Measurements from ENCODE around the gene KCTD5. TPM values are rescaled to one million over a fixed set of nuclear protein-coding genes. Genes with fewer than 3 reads are reported as not detected.

KCTD5 gene
- total RNA-seq, 1 experiment from 2014 or later: 42.1 TPM

DNA sequence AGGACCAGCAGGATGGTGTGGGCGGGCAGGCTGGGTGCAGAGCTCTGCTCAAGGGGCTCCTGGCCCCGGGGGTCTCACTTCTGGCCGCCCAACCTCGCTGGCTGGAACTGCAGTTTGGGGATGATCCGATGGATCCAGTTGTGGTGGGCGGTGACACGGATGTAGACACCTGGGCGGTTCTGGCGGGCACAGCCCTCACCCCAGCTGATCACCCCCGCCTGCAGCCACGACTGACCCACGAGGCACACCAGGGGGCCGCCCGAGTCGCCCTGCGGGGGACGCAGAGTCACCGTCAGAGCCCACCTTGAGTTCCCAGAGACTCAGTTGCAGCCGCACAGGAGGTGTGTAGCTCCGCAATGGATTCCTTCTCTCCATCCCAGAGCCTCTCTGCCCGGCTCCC, 30.2 kb downstream of the KCTD5 start:
- H4K20me1 ChIP-seq (ENCODE audit: insufficient read depth): no peaks in the 10 kb centered on the region
- CTCF ChIA-PET: no interaction called here
- no TSS peak for BruUV-seq (replicated peaks)
- no peak for ATAC-seq
- H3K9me2 ChIP-seq (ENCODE audit: insufficient read depth): no peaks in the 10 kb centered on the region
- no peak overlapping the region for H2AFZ ChIP-seq (ENCODE audit: low read depth, low read length, poor library complexity, severe bottlenecking)
- no peaks in the 10 kb centered on the region for H3K9me3 ChIP-seq (ENCODE audit: control insufficient read depth in 1 of 2, insufficient read depth in 1 of 2, low read depth in 1 of 2, low read length in 2 of 2)
- intact Hi-C loops (cut with micrococcal nuclease): no loop called here
- no peaks in the 10 kb centered on the region for H3K27me3 ChIP-seq (ENCODE audit: insufficient read depth, low read length)
- no peaks in the 10 kb centered on the region for H3K79me2 ChIP-seq (ENCODE audit: insufficient read depth, low read length)
- no peak for DNase-seq (ENCODE audit: low read depth, low spot score)
- no peak overlapping the region for H3K4me3 ChIP-seq (replicated peaks in 1 of 2; ENCODE audit: low read depth in 1 of 2, low read length in 2 of 2)
- H3K9ac ChIP-seq (ENCODE audit: low read length): no peak overlapping the region
- RAD21 ChIA-PET (ENCODE audit: low non-redundant PET in 1 of 2, low total read pairs in 2 of 2, uncharacterized antibody in 2 of 2, unreplicated experiment in 2 of 2): no interaction called here
- TF ChIP-seq POLR2A (IDR thresholded peaks at IDR 0.05; ENCODE audit: borderline replicate concordance, extremely low read depth, insufficient read depth, insufficient read length) (no peak), SP1 (IDR thresholded peaks at IDR 0.05; ENCODE audit: low read depth) (no peak), EZH2phosphoT487 (IDR thresholded peaks at IDR 0.05; ENCODE audit: borderline replicate concordance) (no peak), JUND (IDR thresholded peaks at IDR 0.05) (no peak), YY1 (IDR thresholded peaks at IDR 0.05; ENCODE audit: extremely low read depth, insufficient replicate concordance, low read depth, low read length) (no peak), CBX3 (IDR thresholded peaks at IDR 0.05; ENCODE audit: low read depth) (no peak), EZH2 (IDR thresholded peaks at IDR 0.05) (no peak), SRF (IDR thresholded peaks at IDR 0.05; ENCODE audit: low read depth) (no peak), RAD21 (IDR thresholded peaks at IDR 0.05; ENCODE audit: low read depth) (no peak), EGR1 (IDR thresholded peaks at IDR 0.05; ENCODE audit: low read depth) (no peak), ELF1 (IDR thresholded peaks at IDR 0.05; ENCODE audit: borderline replicate concordance, low read depth) (no peak), TCF7L2 (IDR thresholded peaks at IDR 0.05; ENCODE audit: borderline replicate concordance, extremely low read depth, insufficient read depth, insufficient read length) (no peak), ZNF274 (IDR thresholded peaks at IDR 0.05; ENCODE audit: low read depth, low read length) (no peak), SIN3A (IDR thresholded peaks at IDR 0.05; ENCODE audit: low read depth) (no peak)
- TF ChIP-seq, protein P1, sequence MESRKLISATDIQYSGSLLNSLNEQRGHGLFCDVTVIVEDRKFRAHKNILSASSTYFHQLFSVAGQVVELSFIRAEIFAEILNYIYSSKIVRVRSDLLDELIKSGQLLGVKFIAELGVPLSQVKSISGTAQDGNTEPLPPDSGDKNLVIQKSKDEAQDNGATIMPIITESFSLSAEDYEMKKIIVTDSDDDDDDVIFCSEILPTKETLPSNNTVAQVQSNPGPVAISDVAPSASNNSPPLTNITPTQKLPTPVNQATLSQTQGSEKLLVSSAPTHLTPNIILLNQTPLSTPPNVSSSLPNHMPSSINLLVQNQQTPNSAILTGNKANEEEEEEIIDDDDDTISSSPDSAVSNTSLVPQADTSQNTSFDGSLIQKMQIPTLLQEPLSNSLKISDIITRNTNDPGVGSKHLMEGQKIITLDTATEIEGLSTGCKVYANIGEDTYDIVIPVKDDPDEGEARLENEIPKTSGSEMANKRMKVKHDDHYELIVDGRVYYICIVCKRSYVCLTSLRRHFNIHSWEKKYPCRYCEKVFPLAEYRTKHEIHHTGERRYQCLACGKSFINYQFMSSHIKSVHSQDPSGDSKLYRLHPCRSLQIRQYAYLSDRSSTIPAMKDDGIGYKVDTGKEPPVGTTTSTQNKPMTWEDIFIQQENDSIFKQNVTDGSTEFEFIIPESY (IDR thresholded peaks at IDR 0.05; ENCODE audit: extremely low read depth, insufficient replicate concordance, low read length): no peak
- TF ChIP-seq, protein P2, sequence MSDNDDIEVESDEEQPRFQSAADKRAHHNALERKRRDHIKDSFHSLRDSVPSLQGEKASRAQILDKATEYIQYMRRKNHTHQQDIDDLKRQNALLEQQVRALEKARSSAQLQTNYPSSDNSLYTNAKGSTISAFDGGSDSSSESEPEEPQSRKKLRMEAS (IDR thresholded peaks at IDR 0.05): no peak
- TF ChIP-seq, protein P3, sequence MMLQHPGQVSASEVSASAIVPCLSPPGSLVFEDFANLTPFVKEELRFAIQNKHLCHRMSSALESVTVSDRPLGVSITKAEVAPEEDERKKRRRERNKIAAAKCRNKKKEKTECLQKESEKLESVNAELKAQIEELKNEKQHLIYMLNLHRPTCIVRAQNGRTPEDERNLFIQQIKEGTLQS (IDR thresholded peaks at IDR 0.05): no peak
- TF ChIP-seq, protein P4, sequence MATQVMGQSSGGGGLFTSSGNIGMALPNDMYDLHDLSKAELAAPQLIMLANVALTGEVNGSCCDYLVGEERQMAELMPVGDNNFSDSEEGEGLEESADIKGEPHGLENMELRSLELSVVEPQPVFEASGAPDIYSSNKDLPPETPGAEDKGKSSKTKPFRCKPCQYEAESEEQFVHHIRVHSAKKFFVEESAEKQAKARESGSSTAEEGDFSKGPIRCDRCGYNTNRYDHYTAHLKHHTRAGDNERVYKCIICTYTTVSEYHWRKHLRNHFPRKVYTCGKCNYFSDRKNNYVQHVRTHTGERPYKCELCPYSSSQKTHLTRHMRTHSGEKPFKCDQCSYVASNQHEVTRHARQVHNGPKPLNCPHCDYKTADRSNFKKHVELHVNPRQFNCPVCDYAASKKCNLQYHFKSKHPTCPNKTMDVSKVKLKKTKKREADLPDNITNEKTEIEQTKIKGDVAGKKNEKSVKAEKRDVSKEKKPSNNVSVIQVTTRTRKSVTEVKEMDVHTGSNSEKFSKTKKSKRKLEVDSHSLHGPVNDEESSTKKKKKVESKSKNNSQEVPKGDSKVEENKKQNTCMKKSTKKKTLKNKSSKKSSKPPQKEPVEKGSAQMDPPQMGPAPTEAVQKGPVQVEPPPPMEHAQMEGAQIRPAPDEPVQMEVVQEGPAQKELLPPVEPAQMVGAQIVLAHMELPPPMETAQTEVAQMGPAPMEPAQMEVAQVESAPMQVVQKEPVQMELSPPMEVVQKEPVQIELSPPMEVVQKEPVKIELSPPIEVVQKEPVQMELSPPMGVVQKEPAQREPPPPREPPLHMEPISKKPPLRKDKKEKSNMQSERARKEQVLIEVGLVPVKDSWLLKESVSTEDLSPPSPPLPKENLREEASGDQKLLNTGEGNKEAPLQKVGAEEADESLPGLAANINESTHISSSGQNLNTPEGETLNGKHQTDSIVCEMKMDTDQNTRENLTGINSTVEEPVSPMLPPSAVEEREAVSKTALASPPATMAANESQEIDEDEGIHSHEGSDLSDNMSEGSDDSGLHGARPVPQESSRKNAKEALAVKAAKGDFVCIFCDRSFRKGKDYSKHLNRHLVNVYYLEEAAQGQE (IDR thresholded peaks at IDR 0.05; ENCODE audit: low read depth): no peak
- no peaks in the 10 kb centered on the region for H3K4me1 ChIP-seq (ENCODE audit: control insufficient read depth in 1 of 2, insufficient read depth in 2 of 2, low read length in 2 of 2)
- no peak overlapping the region for H3K27ac ChIP-seq (ENCODE audit: low read depth, low read length)
- H3K36me3 ChIP-seq (ENCODE audit: control insufficient read depth in 1 of 2, insufficient read depth in 2 of 2, low read length in 2 of 2): 0 out of 4 replicates have a peak, but pooled peaks cover 3 to 4% of the 10 kb centered on the region in 2 experiments
- H3K4me2 ChIP-seq (ENCODE audit: low read length): no peak overlapping the region
- POLR2A ChIA-PET: no interaction called here
